ENCODE measurements around the gene LYSET.
"Not testable (repeated sequence)": the region's sequence is repeated elsewhere in the genome, so short reads cannot be mapped to it uniquely, and the experiment has no call there.

The LYSET gene

DNA sequence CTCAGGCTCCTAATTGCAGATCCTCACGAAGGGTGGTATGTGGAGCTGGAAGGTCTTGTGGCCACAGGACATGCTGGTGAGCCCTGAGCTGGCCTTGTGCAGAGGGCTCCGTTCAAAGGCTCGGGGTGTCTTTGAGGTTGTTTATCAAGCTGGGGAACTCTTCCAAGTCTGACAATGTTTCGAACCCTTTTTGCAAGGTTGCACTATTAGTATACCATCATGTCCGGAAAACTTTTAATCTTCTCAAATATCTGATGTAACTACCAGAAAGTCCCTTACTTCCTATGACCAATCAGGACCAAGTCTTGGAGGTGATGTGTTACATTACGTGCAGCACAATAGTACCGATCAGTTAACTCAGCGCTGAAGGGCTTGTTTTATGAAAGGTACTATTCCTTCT is 43.4 kb downstream of the LYSET start:
- DNase-seq (ENCODE audit: low read depth) = no peak

DNA sequence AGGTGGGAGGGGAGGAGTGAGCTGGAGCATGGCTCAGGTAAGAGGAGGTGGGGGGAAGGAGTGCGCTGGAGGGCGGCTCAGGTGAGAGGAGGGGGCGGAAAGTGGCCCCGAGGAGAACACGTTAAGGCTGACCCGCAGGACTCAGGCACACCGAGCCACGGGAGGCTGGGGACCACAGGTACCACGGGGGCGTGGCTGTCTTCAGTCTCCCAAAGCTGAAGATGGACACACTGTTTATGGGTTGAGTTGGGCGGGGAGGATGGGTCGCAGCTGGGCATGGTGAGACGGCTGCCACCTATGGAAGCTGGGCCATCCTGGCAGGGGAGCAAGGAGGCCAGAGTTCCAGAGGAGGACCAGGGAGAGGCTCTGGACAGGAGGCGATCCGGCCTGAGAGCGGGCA is 45.4 kb downstream of the LYSET start:
- DNase-seq (ENCODE audit: low read depth) = no peak

DNA sequence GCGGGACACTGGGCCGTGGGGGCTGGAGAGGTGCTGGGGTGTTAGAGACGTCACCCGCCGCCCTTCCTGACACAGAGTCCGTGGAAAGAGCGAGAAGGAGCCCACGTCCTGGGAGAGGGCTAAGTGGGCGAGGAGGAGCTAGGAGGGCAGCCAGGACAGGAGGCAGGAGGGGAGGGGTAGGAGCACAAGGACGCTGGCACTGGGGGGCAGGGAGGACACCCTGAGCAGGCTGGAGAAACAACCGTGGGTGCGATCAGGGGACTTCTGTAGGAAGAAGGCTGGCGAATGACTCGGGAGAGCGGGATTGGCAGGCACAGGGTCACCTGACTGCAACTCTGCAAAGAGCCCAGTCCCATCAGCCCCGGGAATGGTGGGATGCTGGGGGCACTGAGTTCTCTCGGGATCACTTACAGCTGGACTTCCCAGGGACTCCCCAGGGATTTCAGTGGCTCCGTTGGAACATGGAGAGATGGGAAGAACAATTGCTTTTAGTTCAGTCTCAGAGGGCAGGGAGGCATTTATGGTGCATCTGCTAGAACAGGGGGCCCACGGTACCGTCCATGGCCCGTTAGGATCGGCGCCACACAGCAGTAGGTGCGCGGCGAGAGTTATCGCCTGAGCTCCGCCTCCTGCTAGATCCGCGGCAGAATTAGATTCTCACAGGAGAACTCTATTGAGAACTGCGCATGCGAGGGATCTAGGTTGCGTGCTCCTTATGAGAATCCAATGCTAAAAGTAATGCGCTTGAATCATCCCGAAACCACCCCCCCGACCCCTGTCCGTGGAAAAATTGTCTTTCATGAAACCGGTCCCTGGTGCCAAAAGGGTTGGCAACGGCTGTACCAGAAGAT is 46.2 kb downstream of the LYSET start:
- DNase-seq (ENCODE audit: low read depth) = no peak

DNA sequence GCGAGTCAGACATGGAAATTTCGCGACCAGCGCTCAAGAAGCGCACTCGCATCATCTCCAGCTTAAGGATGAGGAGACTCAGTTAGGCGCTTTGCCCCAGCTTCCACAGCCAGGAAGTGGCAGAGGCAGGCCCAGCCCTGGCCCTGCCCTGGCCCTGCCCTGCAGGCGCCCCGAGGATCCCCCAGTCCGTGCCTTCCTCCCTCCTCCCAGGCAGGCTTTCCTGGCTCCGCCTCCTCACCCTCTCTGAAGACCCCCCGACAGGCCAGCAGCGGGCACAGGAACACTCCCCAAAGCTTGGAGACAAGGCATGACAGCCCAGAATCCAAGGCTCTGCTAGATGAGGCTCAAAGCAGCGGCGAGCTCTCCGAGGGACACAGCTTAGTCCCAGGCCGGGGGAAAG is 47.0 kb downstream of the LYSET start:
- no peak for DNase-seq (ENCODE audit: low read depth)

DNA sequence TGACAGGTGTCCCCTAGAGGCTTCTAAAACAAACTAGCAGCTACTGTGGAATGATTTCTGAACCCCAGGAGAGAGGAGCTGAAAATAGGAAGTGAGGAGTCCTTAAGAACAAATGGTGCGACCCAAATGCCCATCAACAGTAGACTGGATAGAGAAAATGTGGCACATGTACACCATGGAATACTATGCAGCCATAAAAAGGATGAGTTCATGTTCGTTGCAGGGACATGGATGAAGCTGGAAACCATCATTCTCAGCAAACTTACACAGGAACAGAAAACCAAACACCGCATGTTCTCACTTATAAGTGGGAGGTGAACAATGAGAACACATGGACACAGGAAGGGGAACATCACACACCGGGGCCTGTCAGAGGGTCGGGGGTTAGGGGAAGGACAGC is 48.0 kb downstream of the LYSET start:
- not testable (repeated sequence) for DNase-seq (ENCODE audit: low read depth)

DNA sequence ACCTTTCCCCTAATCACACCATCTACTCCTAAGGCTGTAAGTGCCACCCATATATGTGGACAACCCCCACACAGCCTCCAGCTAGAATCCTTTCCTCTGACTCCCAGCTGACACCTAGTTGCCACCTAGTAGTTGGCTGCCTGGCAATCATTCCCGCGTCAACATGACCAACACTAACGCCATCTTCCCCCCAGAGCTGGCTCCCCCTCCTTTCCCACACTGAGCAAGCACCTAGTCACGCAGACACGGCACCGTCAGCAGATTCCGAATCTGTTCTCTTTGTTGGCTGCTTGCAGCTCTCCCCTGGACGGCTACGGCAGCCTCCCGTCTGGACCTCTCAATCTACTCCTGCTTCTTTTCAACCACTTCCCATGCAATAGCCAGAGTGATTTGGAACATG is 49.7 kb downstream of the LYSET start:
- no peak for DNase-seq (ENCODE audit: low read depth)

Data from stimulated activated CD8-positive, alpha-beta memory T cell treated with anti-CD3 and anti-CD28 coated beads, Interleukin-4, amount 100 ng/mL, for 24 hours (primary cell).